ENCODE results near the gene CAPN13. TPM values are rescaled to one million over a fixed set of nuclear protein-coding genes. Genes with fewer than 3 reads are reported as not detected.

CAPN13 gene
- total RNA-seq, 1 donor from 2014 or later, result 19.2 TPM

GRCh38 chr2:30732876-30733275 lies 74.4 kb downstream of the CAPN13 start:
- no peak overlapping the region for H3K4me3 ChIP-seq
- no peaks in the 10 kb centered on the region for H3K27me3 ChIP-seq
- DNase-seq, result peak; percentile 22
- no peaks in the 10 kb centered on the region for H3K36me3 ChIP-seq
- intact Hi-C loops (cut with DNase I), result no loop called here
- no peak for TF ChIP-seq CTCF (IDR thresholded peaks at IDR 0.05)
- no peaks in the 10 kb centered on the region for H3K4me1 ChIP-seq
- no peak overlapping the region for H3K27ac ChIP-seq
- H3K9me3 ChIP-seq, result no peaks in the 10 kb centered on the region
- no peak for ATAC-seq

GRCh38 chr2:30732376-30732775 lies 74.9 kb downstream of the CAPN13 start:
- H3K27me3 ChIP-seq, result no peaks in the 10 kb centered on the region
- DNase-seq (peak; percentile 42), ATAC-seq (no peak)
- no peak overlapping the region for H3K27ac ChIP-seq
- H3K9me3 ChIP-seq, result no peaks in the 10 kb centered on the region
- H3K4me1 ChIP-seq, result no peaks in the 10 kb centered on the region
- no peak overlapping the region for H3K4me3 ChIP-seq
- no peaks in the 10 kb centered on the region for H3K36me3 ChIP-seq
- TF ChIP-seq CTCF (IDR thresholded peaks at IDR 0.05), result no peak
- intact Hi-C loops (cut with DNase I), result no loop called here

GRCh38 chr2:30731706-30732105 lies 75.5 kb downstream of the CAPN13 start:
- no peak overlapping the region for H3K4me3 ChIP-seq
- no peaks in the 10 kb centered on the region for H3K27me3 ChIP-seq
- no peaks in the 10 kb centered on the region for H3K4me1 ChIP-seq
- ATAC-seq (no peak), DNase-seq (peak; percentile 48)
- no peaks in the 10 kb centered on the region for H3K36me3 ChIP-seq
- no peaks in the 10 kb centered on the region for H3K9me3 ChIP-seq
- intact Hi-C loops (cut with DNase I), result no loop called here
- no peak overlapping the region for H3K27ac ChIP-seq
- no peak for TF ChIP-seq CTCF (IDR thresholded peaks at IDR 0.05)

- peak; percentile 48 for DNase-seq
- H3K9me3 ChIP-seq, result no peaks in the 10 kb centered on the region
- ATAC-seq, result no peak
- no peak overlapping the region for H3K4me3 ChIP-seq
- H3K4me1 ChIP-seq, result no peaks in the 10 kb centered on the region
- intact Hi-C loops (cut with DNase I), result no loop called here
- no peaks in the 10 kb centered on the region for H3K27me3 ChIP-seq
- TF ChIP-seq CTCF (IDR thresholded peaks at IDR 0.05), result no peak
- H3K27ac ChIP-seq, result no peak overlapping the region
- no peaks in the 10 kb centered on the region for H3K36me3 ChIP-seq
Observed at GRCh38 chr2:30730736-30731647, 76.3 kb downstream of the CAPN13 start.

GRCh38 chr2:30729031-30729430 lies 78.2 kb downstream of the CAPN13 start:
- Histone ChIP-seq H3K9me3 (no peaks in the 10 kb centered on the region), H3K36me3 (no peaks in the 10 kb centered on the region), H3K27ac (no peak overlapping the region), H3K4me1 (no peaks in the 10 kb centered on the region), H3K27me3 (no peaks in the 10 kb centered on the region), H3K4me3 (no peak overlapping the region)
- intact Hi-C loops (cut with DNase I), result no loop called here
- DNase-seq (no peak), ATAC-seq (no peak)
- TF ChIP-seq CTCF (IDR thresholded peaks at IDR 0.05), result no peak

All from upper lobe of right lung (tissue), 1 donor.